HepG2 (cell line): Measurements from ENCODE around the gene LRRC8C. TPM values are rescaled to one million over a fixed set of nuclear protein-coding genes. Genes with fewer than 3 reads are reported as not detected.

ENCODE experiments used
- ATAC-seq: fragments of 200-7000 bp; cut with Tn5 transposase; 3 replicates; pipeline ENCODE4 v1.9.1; 2020; ENCODE audit warnings: mild to moderate bottlenecking, moderate library complexity
- BruUV-seq: library from RNA; stranded (reverse); fragments of 400-500 nt; replicated peaks from 2 replicates; lab custom pipeline; 2021; lab: Mats Ljungman, UMichigan
- CTCF ChIA-PET: fragments of 300-600 bp; formaldehyde crosslinking; extraction: SDS; loops from one replicate; lab custom pipeline; 2021; ENCODE audit warnings: low total read pairs, inconsistent platforms, low intra/inter-chr PET ratio; lab: Yijun Ruan, JAX
- POLR2A ChIA-PET: fragments of 350-600 bp; sonication (Branson Sonifier 250); formaldehyde crosslinking; loops from one replicate; lab custom pipeline; 2020; ENCODE audit warnings: antibody characterized with exemption, inconsistent platforms; lab: Yijun Ruan, JAX
- DNase-seq: peaks from one replicate; pipeline ENCODE4 v3.0.0-alpha.2; 2015; ENCODE audit warnings: low spot score
- FAIRE-seq: peaks from 3 replicates; lab custom pipeline; 2011; peaks lifted over from hg19 to GRCh38; lab: Jason Lieb, UNC
- H2AFZ ChIP-seq: one replicate; pipeline ENCODE4 v1.6.1; 2011; ENCODE audit warnings: low read length, inconsistent platforms
- H3K27ac ChIP-seq: fragments of 300-600 bp; 3 replicates; pipeline ENCODE4 v1.8.0; 2011; ENCODE audit warnings: mixed run types, mild to moderate bottlenecking, mixed read lengths, low read length, inconsistent platforms; ENCODE audit not compliant: insufficient read depth; ENCODE audit errors: extremely low read length
- H3K27me3 ChIP-seq, 2 experiments: fragments of 200-600 bp in 1 of 2; 2 replicates in 1 of 2; 3 replicates in 1 of 2; pipeline versions ENCODE4 v1.6.0 to v1.8.0; 2011; ENCODE audit warnings: low read length in 2 of 2, mild to moderate bottlenecking in 2 of 2, moderate library complexity in 2 of 2, inconsistent platforms in 1 of 2; ENCODE audit not compliant: insufficient read depth in 2 of 2, control insufficient read depth in 1 of 2
- H3K36me3 ChIP-seq, 2 experiments: fragments of 200-600 bp in 1 of 2; replicated peaks in 1 of 2; 2 replicates in 1 of 2; 3 replicates in 1 of 2; pipeline versions ENCODE4 v1.5.1 to v1.8.0; 2011; ENCODE audit warnings: low read length in 2 of 2, inconsistent platforms in 1 of 2; ENCODE audit not compliant: insufficient read depth in 2 of 2, control insufficient read depth in 1 of 2
- H3K4me1 ChIP-seq: 2 replicates; pipeline ENCODE4 v1.5.1; 2012; ENCODE audit warnings: low read length, inconsistent platforms; ENCODE audit not compliant: insufficient read depth
- H3K4me2 ChIP-seq: 2 replicates; pipeline ENCODE4 v1.6.0; 2011; ENCODE audit warnings: low read depth, low read length, inconsistent platforms
- H3K4me3 ChIP-seq, 3 experiments: fragments of 200-600 bp in 1 of 3; sonication (generic), shearing (Covaris generic) in 1 of 3; replicated peaks in 1 of 3; 2 replicates each; pipeline ENCODE4 v1.5.1; 2011 to 2016; ENCODE audit warnings: low read length in 3 of 3, inconsistent platforms in 2 of 3, low read depth in 2 of 3, mild to moderate bottlenecking in 2 of 3, control low read depth in 1 of 3, mixed read lengths in 1 of 3; ENCODE audit not compliant: insufficient read depth in 1 of 3
- H3K79me2 ChIP-seq: one replicate; pipeline ENCODE4 v1.6.1; 2011; ENCODE audit warnings: low read length, inconsistent platforms; ENCODE audit not compliant: insufficient read depth
- H3K9ac ChIP-seq: 2 replicates; pipeline ENCODE4 v1.6.0; 2011; ENCODE audit warnings: mild to moderate bottlenecking, low read depth, low read length, inconsistent platforms; ENCODE audit not compliant: insufficient read depth
- H3K9me3 ChIP-seq: 2 replicates; pipeline ENCODE4 v1.5.1; 2012; ENCODE audit warnings: mild to moderate bottlenecking, low read length
- H4K20me1 ChIP-seq: 2 replicates; pipeline ENCODE4 v1.6.0; 2011; ENCODE audit warnings: inconsistent platforms, mild to moderate bottlenecking, low read length, moderate library complexity; ENCODE audit not compliant: insufficient read depth
- BCL3 ChIP-seq: sonication (generic); formaldehyde crosslinking; IDR thresholded peaks from 2 replicates; pipeline ENCODE4 v1.5.1; 2020; ENCODE audit warnings: mild to moderate bottlenecking, missing genetic modification reagents, moderate library complexity
- CEBPB ChIP-seq: IDR thresholded peaks from 2 replicates; pipeline ENCODE4 v1.6.1; 2011; ENCODE audit warnings: low read depth, low read length, improper control_type of control experiment, borderline replicate concordance
- FUBP1 ChIP-seq: sonication (generic); formaldehyde crosslinking; IDR thresholded peaks from 2 replicates; pipeline ENCODE4 v1.5.1; 2020; ENCODE audit warnings: missing genetic modification reagents, mild to moderate bottlenecking, borderline replicate concordance
- HMG20B ChIP-seq: conservative IDR thresholded peaks from 2 replicates; pipeline ENCODE4 v1.6.1; 2016; ENCODE audit warnings: missing genetic modification reagents, missing compliant biosample characterization
- KLF15 ChIP-seq: sonication (generic); formaldehyde crosslinking; IDR thresholded peaks from 2 replicates; pipeline ENCODE4 v1.8.1; 2023; ENCODE audit warnings: borderline replicate concordance, mild to moderate bottlenecking, inconsistent platforms, missing genetic modification reagents, mixed read lengths
- MATR3 ChIP-seq: sonication (generic); formaldehyde crosslinking; IDR thresholded peaks from 2 replicates; pipeline ENCODE4 v1.4.0; 2020; ENCODE audit warnings: missing genetic modification reagents
- PAX8 ChIP-seq: sonication (generic); formaldehyde crosslinking; IDR thresholded peaks from 2 replicates; pipeline ENCODE4 v1.8.0; 2022; ENCODE audit warnings: mild to moderate bottlenecking, missing genetic modification reagents, borderline replicate concordance
- TEAD3 ChIP-seq: optimal IDR thresholded peaks from 2 replicates; pipeline ENCODE3; 2016; ENCODE audit warnings: borderline replicate concordance
- ZNF20 ChIP-seq: sonication (generic); formaldehyde crosslinking; IDR thresholded peaks from 2 replicates; pipeline ENCODE4 v1.4.0; 2020; ENCODE audit warnings: mild to moderate bottlenecking, moderate library complexity, missing genetic modification reagents
- ZNF672 ChIP-seq: sonication (generic); formaldehyde crosslinking; IDR thresholded peaks from 2 replicates; pipeline ENCODE4 v1.8.1; 2022; ENCODE audit warnings: missing genetic modification reagents
- WGBS: methylation state at CpG from one replicate; pipeline ENCODE4 v1.1.6; 2017; ENCODE audit warnings: low lambda C conversion rate; 5-methylcytosine and 5-hydroxymethylcytosine counted together
- in situ Hi-C: cut with HindIII; loops from 2 replicates; pipeline ENCODE4 v1.10.0; 2017; ENCODE audit warnings: low pct_unique_long_range_greater_than_20kb; ENCODE audit not compliant: extremely low pct_ligation_motif_present
- intact Hi-C: fragments of 100-400 bp; cut with micrococcal nuclease; formaldehyde crosslinking; loops from one replicate; pipeline ENCODE4 v1.10.0; 2022; ENCODE audit not compliant: unreplicated experiment
- polyA plus RNA-seq, 8 experiments: library from polyadenylated mRNA; depleted of rRNA in 3 of 8; stranded (reverse) in 7 of 8; unstranded in 1 of 8; fragments of >200 nt; fragmentation: Illumina TruSeq in 4 of 8; extraction: Trizol in 4 of 8; gene quantifications; 2 replicates each; pipeline versions ENCODE4 v1.2.1 to v1.2.3, GENCODE V29; 2011 to 2016; ENCODE audit warnings: low read depth in 4 of 8, missing spikeins in 1 of 8, mixed read lengths in 1 of 8; ENCODE audit not compliant: insufficient read depth in 1 of 8
- total RNA-seq, 5 experiments: library from RNA; depleted of rRNA; stranded (reverse); fragments of >200 nt; fragmentation: Illumina TruSeq; extraction: Trizol; gene quantifications; 2 replicates each; pipeline ENCODE4 v1.2.3, GENCODE V29; 2016; ENCODE audit warnings: low read depth in 1 of 5
- TF ChIP-seq, protein P1 (sequence below): sonication (generic); formaldehyde crosslinking; IDR thresholded peaks from 2 replicates; pipeline ENCODE4 v1.4.0; 2020; ENCODE audit warnings: missing genetic modification reagents
- TF ChIP-seq, protein P2 (sequence below): sonication (generic); formaldehyde crosslinking; IDR thresholded peaks from 2 replicates; pipeline ENCODE4 v1.4.0; 2020; ENCODE audit warnings: missing genetic modification reagents, mild to moderate bottlenecking, borderline replicate concordance
- TF ChIP-seq, protein P3 (sequence below), 2 experiments: sonication (generic) in 1 of 2; formaldehyde crosslinking in 1 of 2; IDR thresholded peaks; 2 replicates each; pipeline versions ENCODE4 v1.5.1 to v1.6.1; 2011 to 2020; ENCODE audit warnings: borderline replicate concordance in 1 of 2, low read depth in 1 of 2, low read length in 1 of 2, mild to moderate bottlenecking in 1 of 2, missing genetic modification reagents in 1 of 2, moderate library complexity in 1 of 2

Gene LRRC8C
- total and polyA plus RNA-seq, 2 of the 13 experiments (the other 11 are each of a cell fraction or from before 2014, with no cell fraction given), result 0.22 to 0.32 TPM

DNA sequence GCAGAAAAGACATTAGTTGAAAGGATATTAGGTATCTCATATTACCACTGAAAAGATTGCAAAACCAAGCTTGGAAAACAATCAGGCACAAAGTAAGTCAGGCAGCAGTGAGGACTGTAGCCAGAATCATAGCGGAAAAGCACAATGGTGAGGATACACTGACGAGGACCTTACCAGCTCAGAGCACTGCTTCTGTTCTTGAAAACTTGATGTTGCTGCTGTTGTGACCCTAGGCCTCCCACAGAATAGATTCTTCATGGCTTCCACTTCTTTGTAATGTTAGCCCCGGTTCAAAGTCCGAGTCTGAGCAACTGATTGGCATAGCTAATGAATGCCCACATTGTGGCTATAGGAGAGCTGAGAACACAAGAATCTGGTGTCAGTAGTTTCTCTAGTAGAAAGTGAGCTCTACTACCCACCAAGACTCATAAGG is 45.2 kb upstream of the LRRC8C start:
- 27% methylated on average over 2 of the region's 4 CpGs for WGBS
- no TSS peak for BruUV-seq
- Histone ChIP-seq H3K4me2 (peak overlapping the region; percentile 69), H3K79me2 (no peaks in the 10 kb centered on the region), H2AFZ (no peak overlapping the region), H3K9ac (peak overlapping the region; percentile 35), H3K27me3 (no peaks in the 10 kb centered on the region), H3K4me1 (peaks cover 41% of the 10 kb centered on the region), H3K9me3 (no peaks in the 10 kb centered on the region), H3K27ac (peak overlapping the region; percentile 81), H3K4me3 (peak overlapping the region in 1 of 3 experiments; percentile 50; a peak in 1 of 6 replicates), H3K36me3 (peaks cover 0 to 6% of the 10 kb centered on the region in 2 experiments; a peak in 3 of 5 replicates), H4K20me1 (no peaks in the 10 kb centered on the region)
- DNase-seq (peak; percentile 96), FAIRE-seq (peak; percentile 78), ATAC-seq (peak; percentile 93)
- in situ Hi-C loops, result loop anchor here (5.0 kb wide), 1 partner anchor 55 kb away; no protein-coding TSS in a partner anchor
- ChIA-PET POLR2A (interaction anchor here (0.8 to 1.4 kb wide), 7 partner anchors 9 to 63 kb away, joined by 3 read pairs; partner anchors contain the start of gene LRRC8B), CTCF (no interaction called here)
- intact Hi-C loops, result loop anchor here (1.0 to 10.0 kb wide), 2 partner anchors 407 to 596 kb away; partner anchors contain the start of gene ZNF326
- no peak for TF ChIP-seq ZNF672 (CRISPR knock-in tag)
- TF ChIP-seq ZNF20 (CRISPR knock-in tag), result no peak
- TF ChIP-seq, protein P1, sequence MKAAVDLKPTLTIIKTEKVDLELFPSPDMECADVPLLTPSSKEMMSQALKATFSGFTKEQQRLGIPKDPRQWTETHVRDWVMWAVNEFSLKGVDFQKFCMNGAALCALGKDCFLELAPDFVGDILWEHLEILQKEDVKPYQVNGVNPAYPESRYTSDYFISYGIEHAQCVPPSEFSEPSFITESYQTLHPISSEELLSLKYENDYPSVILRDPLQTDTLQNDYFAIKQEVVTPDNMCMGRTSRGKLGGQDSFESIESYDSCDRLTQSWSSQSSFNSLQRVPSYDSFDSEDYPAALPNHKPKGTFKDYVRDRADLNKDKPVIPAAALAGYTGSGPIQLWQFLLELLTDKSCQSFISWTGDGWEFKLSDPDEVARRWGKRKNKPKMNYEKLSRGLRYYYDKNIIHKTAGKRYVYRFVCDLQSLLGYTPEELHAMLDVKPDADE (CRISPR knock-in tag), result no peak
- TF ChIP-seq, protein P2, sequence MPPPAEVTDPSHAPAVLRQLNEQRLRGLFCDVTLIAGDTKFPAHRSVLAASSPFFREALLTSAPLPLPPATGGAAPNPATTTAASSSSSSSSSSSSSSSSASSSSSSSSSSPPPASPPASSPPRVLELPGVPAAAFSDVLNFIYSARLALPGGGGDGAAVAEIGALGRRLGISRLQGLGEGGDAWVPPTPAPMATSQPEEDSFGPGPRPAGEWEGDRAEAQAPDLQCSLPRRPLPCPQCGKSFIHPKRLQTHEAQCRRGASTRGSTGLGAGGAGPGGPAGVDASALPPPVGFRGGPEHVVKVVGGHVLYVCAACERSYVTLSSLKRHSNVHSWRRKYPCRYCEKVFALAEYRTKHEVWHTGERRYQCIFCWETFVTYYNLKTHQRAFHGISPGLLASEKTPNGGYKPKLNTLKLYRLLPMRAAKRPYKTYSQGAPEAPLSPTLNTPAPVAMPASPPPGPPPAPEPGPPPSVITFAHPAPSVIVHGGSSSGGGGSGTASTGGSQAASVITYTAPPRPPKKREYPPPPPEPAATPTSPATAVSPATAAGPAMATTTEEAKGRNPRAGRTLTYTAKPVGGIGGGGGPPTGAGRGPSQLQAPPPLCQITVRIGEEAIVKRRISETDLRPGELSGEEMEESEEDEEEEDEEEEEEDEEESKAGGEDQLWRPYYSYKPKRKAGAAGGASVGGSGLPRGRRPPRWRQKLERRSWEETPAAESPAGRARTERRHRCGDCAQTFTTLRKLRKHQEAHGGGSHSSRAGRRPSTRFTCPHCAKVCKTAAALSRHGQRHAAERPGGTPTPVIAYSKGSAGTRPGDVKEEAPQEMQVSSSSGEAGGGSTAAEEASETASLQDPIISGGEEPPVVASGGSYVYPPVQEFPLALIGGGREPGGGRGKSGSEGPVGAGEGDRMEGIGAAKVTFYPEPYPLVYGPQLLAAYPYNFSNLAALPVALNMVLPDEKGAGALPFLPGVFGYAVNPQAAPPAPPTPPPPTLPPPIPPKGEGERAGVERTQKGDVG (CRISPR knock-in tag), result 0 out of 2 replicates have a peak, but pooled peaks have one; percentile 26
- peak; percentile 38; the same call in 1 of the 2 replicates for TF ChIP-seq CEBPB
- TF ChIP-seq HMG20B (CRISPR knock-in tag), result 0 out of 2 replicates have a peak, but pooled peaks have one; percentile 22
- no peak for TF ChIP-seq FUBP1 (CRISPR knock-in tag)
- TF ChIP-seq, protein P3, sequence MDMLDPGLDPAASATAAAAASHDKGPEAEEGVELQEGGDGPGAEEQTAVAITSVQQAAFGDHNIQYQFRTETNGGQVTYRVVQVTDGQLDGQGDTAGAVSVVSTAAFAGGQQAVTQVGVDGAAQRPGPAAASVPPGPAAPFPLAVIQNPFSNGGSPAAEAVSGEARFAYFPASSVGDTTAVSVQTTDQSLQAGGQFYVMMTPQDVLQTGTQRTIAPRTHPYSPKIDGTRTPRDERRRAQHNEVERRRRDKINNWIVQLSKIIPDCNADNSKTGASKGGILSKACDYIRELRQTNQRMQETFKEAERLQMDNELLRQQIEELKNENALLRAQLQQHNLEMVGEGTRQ (IDR thresholded peaks at IDR 0.05; ENCODE audit: low read depth, low read length), result no peak
- TF ChIP-seq, protein P3 (CRISPR knock-in tag; IDR thresholded peaks at IDR 0.05; ENCODE audit: borderline replicate concordance), result no peak
- TF ChIP-seq MATR3 (CRISPR knock-in tag), result no peak
- TF ChIP-seq TEAD3 (CRISPR knock-in tag), result peak; percentile 47
- no peak for TF ChIP-seq BCL3 (CRISPR knock-in tag)
- TF ChIP-seq KLF15, result no peak
- TF ChIP-seq PAX8, result no peak
